ENCODE measurements around the gene TBC1D22A.

DNA sequence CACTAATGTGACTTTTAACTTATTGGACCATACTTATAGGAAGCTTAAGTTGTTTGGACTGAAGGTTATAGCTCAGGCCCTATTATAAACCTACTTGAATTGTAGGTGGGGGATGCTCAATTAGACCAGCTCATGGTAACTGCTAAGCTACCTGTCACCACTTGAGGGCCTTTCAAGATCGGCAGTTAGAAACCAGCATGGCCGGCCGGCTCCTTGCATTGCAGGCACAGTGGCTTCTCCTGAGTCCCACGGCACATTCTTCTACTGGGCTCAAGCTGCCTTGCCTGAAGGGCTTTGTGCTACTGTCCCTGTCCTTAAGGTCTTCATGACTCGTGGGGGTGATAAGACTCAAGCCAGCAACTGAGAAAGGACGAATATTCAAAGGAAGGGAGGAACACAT, 70.8 kb downstream of the TBC1D22A start:
- peak in 2 of 6 experiments; percentile 9 to 43 for TF ChIP-seq CTCF (IDR thresholded peaks at IDR 0.05)
- no peak for TF ChIP-seq POLR2A (IDR thresholded peaks at IDR 0.05)
